Trophoblast cell (in vitro differentiated cells and primary cell): ENCODE results near the gene ZIM2.
A peak's percentile ranks its signal among the peaks of the same experiment; 100 is the strongest.

Experiments
- DNase-seq, 2 donors: peaks; one replicate each; pipeline ENCODE4 v3.0.0-alpha.2; 2016
- H2AFZ ChIP-seq: 2 replicates; pipeline ENCODE4 v1.6.1; 2013; ENCODE audit warnings: low read length, moderate library complexity, mild to moderate bottlenecking; ENCODE audit not compliant: insufficient read depth, poor library complexity
- H2AK5ac ChIP-seq: 2 replicates; pipeline ENCODE4 v1.6.1; 2013; ENCODE audit warnings: mild to moderate bottlenecking, low read length
- H2BK120ac ChIP-seq: 2 replicates; pipeline ENCODE4 v1.6.1; 2013; ENCODE audit warnings: low read length, mild to moderate bottlenecking, moderate library complexity; ENCODE audit not compliant: insufficient read depth, poor library complexity
- H2BK12ac ChIP-seq: 2 replicates; pipeline ENCODE4 v1.6.1; 2013; ENCODE audit warnings: mild to moderate bottlenecking, low read length, moderate library complexity
- H2BK5ac ChIP-seq: 2 replicates; pipeline ENCODE4 v1.6.1; 2013; ENCODE audit warnings: low read length, low read depth, moderate library complexity, mild to moderate bottlenecking; ENCODE audit not compliant: poor library complexity
- H3K14ac ChIP-seq: 2 replicates; pipeline ENCODE4 v1.6.1; 2013; ENCODE audit warnings: mild to moderate bottlenecking, low read length
- H3K18ac ChIP-seq: 2 replicates; pipeline ENCODE4 v1.6.1; 2013; ENCODE audit warnings: mild to moderate bottlenecking, low read length
- H3K23ac ChIP-seq: 2 replicates; pipeline ENCODE4 v1.6.1; 2013; ENCODE audit warnings: low read length
- H3K27ac ChIP-seq: 2 replicates; pipeline ENCODE4 v1.5.1; 2013; ENCODE audit warnings: low read depth, mild to moderate bottlenecking, inconsistent platforms, low read length, moderate library complexity
- H3K27me3 ChIP-seq: 2 replicates; pipeline ENCODE4 v1.6.1; 2013; ENCODE audit warnings: inconsistent platforms, mild to moderate bottlenecking, low read length, moderate library complexity; ENCODE audit not compliant: insufficient read depth
- H3K36me3 ChIP-seq, 2 experiments: 1 replicate in 1 of 2; 2 replicates in 1 of 2; pipeline ENCODE4 v1.6.1; 2013; ENCODE audit warnings: low read length in 2 of 2, mild to moderate bottlenecking in 2 of 2, moderate library complexity in 1 of 2; ENCODE audit not compliant: insufficient read depth in 2 of 2, control insufficient read depth in 1 of 2
- H3K4ac ChIP-seq: 2 replicates; pipeline ENCODE4 v1.6.1; 2013; ENCODE audit warnings: low read depth, mild to moderate bottlenecking, low read length, moderate library complexity
- H3K4me1 ChIP-seq, 2 experiments: 1 replicate in 1 of 2; 2 replicates in 1 of 2; pipeline ENCODE4 v1.6.1; 2013; ENCODE audit warnings: low read length in 2 of 2, mild to moderate bottlenecking in 2 of 2, moderate library complexity in 1 of 2; ENCODE audit not compliant: insufficient read depth in 2 of 2, control insufficient read depth in 1 of 2
- H3K4me2 ChIP-seq: 2 replicates; pipeline ENCODE4 v1.6.1; 2013; ENCODE audit warnings: inconsistent platforms, mild to moderate bottlenecking, low read length, moderate library complexity
- H3K4me3 ChIP-seq: 2 replicates; pipeline ENCODE4 v1.5.1; 2013; ENCODE audit warnings: mild to moderate bottlenecking, low read depth, low read length, inconsistent platforms
- H3K79me1 ChIP-seq: one replicate; pipeline ENCODE4 v1.6.1; 2013; ENCODE audit warnings: low read length
- H3K79me2 ChIP-seq: 2 replicates; pipeline ENCODE4 v1.6.1; 2013; ENCODE audit warnings: low read length, mild to moderate bottlenecking; ENCODE audit not compliant: control insufficient read depth, insufficient read depth, poor library complexity
- H3K9ac ChIP-seq: 2 replicates; pipeline ENCODE4 v1.6.1; 2013; ENCODE audit warnings: mild to moderate bottlenecking, low read length
- H3K9me3 ChIP-seq: 2 replicates; pipeline ENCODE4 v1.6.1; 2013; ENCODE audit warnings: low read depth, mild to moderate bottlenecking, control low read depth, inconsistent platforms, low read length; ENCODE audit not compliant: insufficient read depth
- H4K12ac ChIP-seq: 2 replicates; pipeline ENCODE4 v1.6.1; 2013; ENCODE audit warnings: low read depth, mild to moderate bottlenecking, low read length, moderate library complexity
- H4K8ac ChIP-seq: 2 replicates; pipeline ENCODE4 v1.6.1; 2013; ENCODE audit warnings: low read depth, mild to moderate bottlenecking, low read length, moderate library complexity
- H4K91ac ChIP-seq: one replicate; pipeline ENCODE4 v1.6.1; 2013; ENCODE audit warnings: low read depth, mild to moderate bottlenecking, low read length, moderate library complexity
- WGBS: extraction: QIAGEN DNeasy Blood & Tissue Kit; methylation state at CpG from one replicate; pipeline ENCODE4 v1.1.7; 2013; ENCODE audit warnings: missing lambda C conversion rate; ENCODE audit not compliant: insufficient read length, insufficient coverage; ENCODE audit errors: extremely low coverage; 5-methylcytosine and 5-hydroxymethylcytosine counted together

The ZIM2 gene

DNA sequence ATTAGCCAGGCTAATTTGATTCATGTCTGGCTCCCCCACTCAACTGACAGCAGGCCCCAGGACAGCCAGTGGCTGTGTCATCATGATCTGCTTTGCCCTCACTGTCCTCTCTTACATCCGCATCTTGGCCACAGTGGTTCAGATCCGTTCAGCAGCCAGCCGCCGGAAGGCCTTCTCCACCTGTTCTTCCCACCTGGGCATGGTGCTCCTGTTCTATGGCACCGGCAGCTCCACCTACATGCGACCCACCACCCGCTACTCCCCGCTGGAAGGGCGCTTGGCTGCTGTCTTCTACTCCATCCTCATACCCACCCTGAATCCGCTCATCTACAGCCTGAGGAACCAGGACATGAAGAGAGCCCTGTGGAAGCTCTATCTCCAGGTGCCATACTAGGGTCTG is 79.7 kb downstream of the ZIM2 start:
- H2BK120ac ChIP-seq, result no peak overlapping the region
- no peak overlapping the region for H3K14ac ChIP-seq
- H3K27me3 ChIP-seq, result no peaks in the 10 kb centered on the region
- no peak overlapping the region for H3K4ac ChIP-seq
- H4K8ac ChIP-seq, result no peak overlapping the region
- H3K23ac ChIP-seq, result no peak overlapping the region
- H3K4me3 ChIP-seq, result no peak overlapping the region
- no peak overlapping the region for H4K12ac ChIP-seq
- H3K9ac ChIP-seq, result no peak overlapping the region
- no peak overlapping the region for H2BK12ac ChIP-seq
- no peak overlapping the region for H4K91ac ChIP-seq
- H3K9me3 ChIP-seq, result peaks cover 30% of the 10 kb centered on the region
- no peak overlapping the region for H2AK5ac ChIP-seq
- no peak for DNase-seq
- no peaks in the 10 kb centered on the region for H3K79me2 ChIP-seq
- no peak overlapping the region for H2AFZ ChIP-seq
- H3K79me1 ChIP-seq, result no peaks in the 10 kb centered on the region
- no peak overlapping the region for H3K27ac ChIP-seq
- H3K18ac ChIP-seq, result no peak overlapping the region
- no peaks in the 10 kb centered on the region for H3K36me3 ChIP-seq
- no peak overlapping the region for H3K4me2 ChIP-seq
- WGBS, result no CpG with 5 or more reads among the region's 10 CpGs
- no peaks in the 10 kb centered on the region for H3K4me1 ChIP-seq
- no peak overlapping the region for H2BK5ac ChIP-seq

DNA sequence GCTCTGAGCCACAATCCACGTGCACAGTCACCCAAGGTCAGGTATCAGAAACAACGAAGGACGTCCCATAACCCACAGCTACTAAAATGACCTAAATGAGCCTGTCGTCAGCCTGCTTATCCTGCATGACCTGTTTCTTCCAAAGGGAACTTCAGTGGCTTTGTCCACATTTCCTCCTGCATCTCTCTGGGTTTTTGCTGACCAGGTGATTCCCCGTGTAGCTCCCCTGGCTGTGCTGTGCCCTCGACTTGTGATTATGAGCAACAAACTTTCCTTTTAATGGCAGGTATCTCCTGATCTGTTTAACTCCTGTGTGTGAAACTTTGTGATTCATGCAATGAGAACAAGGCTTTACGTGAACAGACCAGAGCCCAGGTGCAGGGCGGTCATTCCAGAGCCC is 81.0 kb downstream of the ZIM2 start:
- Histone ChIP-seq H3K23ac (no peak overlapping the region), H3K4ac (no peak overlapping the region), H3K9ac (no peak overlapping the region), H3K36me3 (no peaks in the 10 kb centered on the region), H4K8ac (no peak overlapping the region), H3K14ac (no peak overlapping the region), H3K9me3 (peaks cover 19% of the 10 kb centered on the region), H2AK5ac (no peak overlapping the region), H3K4me2 (no peak overlapping the region), H2BK120ac (no peak overlapping the region), H4K91ac (no peak overlapping the region), H3K79me1 (no peaks in the 10 kb centered on the region), H3K27me3 (no peaks in the 10 kb centered on the region), H2BK5ac (no peak overlapping the region), H4K12ac (no peak overlapping the region), H3K4me3 (no peak overlapping the region), H2AFZ (no peak overlapping the region), H3K18ac (no peak overlapping the region), H2BK12ac (no peak overlapping the region), H3K79me2 (no peaks in the 10 kb centered on the region), H3K27ac (no peak overlapping the region), H3K4me1 (no peaks in the 10 kb centered on the region)
- WGBS, result no CpG with 5 or more reads among the region's 8 CpGs
- peak in 1 of 2 donors; percentile 12 for DNase-seq

DNA sequence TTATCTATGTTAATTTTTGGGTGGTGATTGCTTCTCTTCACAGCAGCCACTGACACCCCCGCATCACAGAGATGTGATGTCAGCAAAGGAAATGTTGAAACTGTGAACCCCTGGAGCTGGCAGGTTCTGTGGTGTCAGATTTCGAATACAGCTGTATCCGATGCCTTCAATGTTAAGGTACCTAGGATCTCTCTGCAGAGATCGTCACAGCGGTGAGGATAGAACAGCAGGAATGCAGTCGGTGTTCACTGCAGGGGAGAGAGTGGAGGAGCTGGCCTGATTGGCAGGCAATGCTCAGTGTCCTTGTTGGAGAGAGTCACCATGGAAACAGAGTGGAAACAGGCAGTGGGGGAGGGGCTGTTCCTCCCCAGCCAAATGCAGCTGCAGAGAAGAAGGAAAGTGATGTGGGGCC is 89.4 kb downstream of the ZIM2 start:
- Histone ChIP-seq H2AFZ (no peak overlapping the region), H2AK5ac (no peak overlapping the region), H3K27ac (no peak overlapping the region), H3K79me2 (no peaks in the 10 kb centered on the region), H2BK5ac (no peak overlapping the region), H3K4me2 (no peak overlapping the region), H4K91ac (no peak overlapping the region), H3K9me3 (peaks cover 17% of the 10 kb centered on the region), H2BK12ac (no peak overlapping the region), H4K8ac (no peak overlapping the region), H4K12ac (no peak overlapping the region), H3K4me3 (no peak overlapping the region), H3K79me1 (no peaks in the 10 kb centered on the region), H3K36me3 (no peaks in the 10 kb centered on the region), H3K4me1 (no peaks in the 10 kb centered on the region), H3K9ac (no peak overlapping the region), H3K18ac (no peak overlapping the region), H3K14ac (no peak overlapping the region), H2BK120ac (no peak overlapping the region), H3K4ac (no peak overlapping the region), H3K27me3 (no peaks in the 10 kb centered on the region), H3K23ac (no peak overlapping the region)
- DNase-seq, result peak; percentile 12 to 47
- WGBS, result no CpG with 5 or more reads among the region's 6 CpGs

DNA sequence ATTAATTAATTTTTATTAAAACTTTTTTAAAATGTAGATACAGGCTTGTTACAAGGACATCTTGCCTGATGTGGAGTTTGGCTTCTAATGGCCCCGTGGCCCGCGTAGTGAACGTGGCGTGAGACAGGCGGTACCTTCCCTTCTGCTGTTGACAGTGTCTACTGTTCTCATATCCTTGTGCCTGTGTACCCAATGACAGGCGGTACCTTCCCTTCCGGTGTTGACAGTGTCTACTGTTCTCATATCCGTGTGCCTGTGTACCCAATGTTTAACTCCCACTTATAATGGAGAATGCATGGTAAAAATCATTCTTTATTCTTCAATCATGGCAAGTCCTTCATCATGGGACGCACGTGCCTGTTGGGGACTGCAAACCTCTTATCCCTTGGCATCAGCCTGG is 89.9 kb downstream of the ZIM2 start:
- no peak overlapping the region for H3K27ac ChIP-seq
- H2AK5ac ChIP-seq, result no peak overlapping the region
- H3K14ac ChIP-seq, result no peak overlapping the region
- H2BK120ac ChIP-seq, result no peak overlapping the region
- no peaks in the 10 kb centered on the region for H3K79me1 ChIP-seq
- no peak for DNase-seq
- no peaks in the 10 kb centered on the region for H3K27me3 ChIP-seq
- H2AFZ ChIP-seq, result no peak overlapping the region
- H3K4ac ChIP-seq, result no peak overlapping the region
- no peaks in the 10 kb centered on the region for H3K4me1 ChIP-seq
- H3K4me3 ChIP-seq, result no peak overlapping the region
- H4K12ac ChIP-seq, result no peak overlapping the region
- no peak overlapping the region for H2BK12ac ChIP-seq
- H4K8ac ChIP-seq, result no peak overlapping the region
- H3K36me3 ChIP-seq, result no peaks in the 10 kb centered on the region
- no peak overlapping the region for H4K91ac ChIP-seq
- no peak overlapping the region for H3K23ac ChIP-seq
- peaks cover 17% of the 10 kb centered on the region for H3K9me3 ChIP-seq
- H2BK5ac ChIP-seq, result no peak overlapping the region
- no CpG with 5 or more reads among the region's 11 CpGs for WGBS
- no peaks in the 10 kb centered on the region for H3K79me2 ChIP-seq
- H3K4me2 ChIP-seq, result no peak overlapping the region
- H3K18ac ChIP-seq, result no peak overlapping the region
- H3K9ac ChIP-seq, result no peak overlapping the region
